Ascending aorta (tissue), 2 donors: ENCODE results near the gene TTLL6. TPM values are rescaled to one million over a fixed set of nuclear protein-coding genes. Genes with fewer than 3 reads are reported as not detected.
"Not testable (repeated sequence)": the region's sequence is repeated elsewhere in the genome, so short reads cannot be mapped to it uniquely, and the experiment has no call there.

Experiments
- DNase-seq, 2 donors: peaks; one replicate each; pipeline ENCODE4 v3.0.0-alpha.2; 2019; ENCODE audit warnings: low spot score in 2 of 2
- H3K27ac ChIP-seq, 2 donors: fragments of 200-600 bp; sonication (generic); one replicate each; pipeline ENCODE4 v1.5.1; 2016 to 2017; ENCODE audit warnings: mild to moderate bottlenecking in 1 of 2
- H3K27me3 ChIP-seq: fragments of 200-600 bp; sonication (generic); one replicate; pipeline ENCODE4 v1.5.1; 2017
- H3K36me3 ChIP-seq, 2 donors: fragments of 200-600 bp; sonication (generic); one replicate each; pipeline ENCODE4 v1.5.1; 2016
- H3K4me1 ChIP-seq, 2 donors: fragments of 200-600 bp; sonication (generic); one replicate each; pipeline ENCODE4 v1.5.1; 2016 to 2017; ENCODE audit warnings: mild to moderate bottlenecking in 1 of 2
- H3K4me3 ChIP-seq, 2 donors: fragments of 200-600 bp; sonication (generic); one replicate each; pipeline ENCODE4 v1.5.1; 2016 to 2017; ENCODE audit warnings: mild to moderate bottlenecking in 1 of 2
- H3K9me3 ChIP-seq, 2 donors: fragments of 200-600 bp; sonication (generic); one replicate each; pipeline ENCODE4 v1.5.1; 2016
- intact Hi-C: fragments of 100-400 bp; cut with DNase I; formaldehyde crosslinking; loops from one replicate; pipeline ENCODE4 v1.15.1; 2023
- total RNA-seq: library from RNA; depleted of rRNA; stranded (reverse); fragments of >200 nt; gene quantifications from one replicate; pipeline ENCODE4 v1.1.0, GENCODE V29; 2016
- TF ChIP-seq, protein P1 (sequence below), 3 experiments: fragments of 200-600 bp in 2 of 3; fragments of 450-650 bp in 1 of 3; sonication (generic) in 2 of 3; IDR thresholded peaks; one replicate each; pipeline ENCODE4 v1.5.1; 2016 to 2019; ENCODE audit warnings: antibody characterized with exemption in 3 of 3, mild to moderate bottlenecking in 1 of 3, moderate library complexity in 1 of 3

TTLL6 gene
- total RNA-seq, 1 donor from 2014 or later, result not detected

DNA sequence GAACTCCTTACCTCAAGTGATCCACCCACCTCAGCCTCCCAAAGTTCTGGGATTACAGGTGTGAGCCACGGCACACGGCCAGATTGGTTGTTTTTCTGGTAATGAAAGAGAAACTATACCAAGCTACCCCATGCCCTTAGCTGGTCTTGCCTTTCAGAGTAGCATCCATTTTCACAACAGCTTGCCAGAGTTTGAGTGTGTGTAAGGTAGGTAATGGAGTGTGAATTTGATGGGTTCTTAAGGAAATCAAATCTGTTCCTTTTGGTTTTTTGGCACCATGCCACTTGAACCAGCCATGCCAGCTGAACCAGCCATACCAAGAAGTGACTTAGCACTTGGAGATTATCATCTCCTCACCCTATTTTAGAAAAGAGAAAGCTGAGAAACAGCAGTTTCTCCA is 18.9 kb upstream of the TTLL6 start:
- H3K36me3 ChIP-seq, result no peaks in the 10 kb centered on the region
- intact Hi-C loops, result no loop called here
- DNase-seq, result no peak
- H3K27me3 ChIP-seq, result no peaks in the 10 kb centered on the region
- H3K4me1 ChIP-seq, result peaks cover 21 to 55% of the 10 kb centered on the region in 2 donors
- H3K27ac ChIP-seq, result peak overlapping the region in 1 of 2 donors; percentile 3
- TF ChIP-seq, protein P1, sequence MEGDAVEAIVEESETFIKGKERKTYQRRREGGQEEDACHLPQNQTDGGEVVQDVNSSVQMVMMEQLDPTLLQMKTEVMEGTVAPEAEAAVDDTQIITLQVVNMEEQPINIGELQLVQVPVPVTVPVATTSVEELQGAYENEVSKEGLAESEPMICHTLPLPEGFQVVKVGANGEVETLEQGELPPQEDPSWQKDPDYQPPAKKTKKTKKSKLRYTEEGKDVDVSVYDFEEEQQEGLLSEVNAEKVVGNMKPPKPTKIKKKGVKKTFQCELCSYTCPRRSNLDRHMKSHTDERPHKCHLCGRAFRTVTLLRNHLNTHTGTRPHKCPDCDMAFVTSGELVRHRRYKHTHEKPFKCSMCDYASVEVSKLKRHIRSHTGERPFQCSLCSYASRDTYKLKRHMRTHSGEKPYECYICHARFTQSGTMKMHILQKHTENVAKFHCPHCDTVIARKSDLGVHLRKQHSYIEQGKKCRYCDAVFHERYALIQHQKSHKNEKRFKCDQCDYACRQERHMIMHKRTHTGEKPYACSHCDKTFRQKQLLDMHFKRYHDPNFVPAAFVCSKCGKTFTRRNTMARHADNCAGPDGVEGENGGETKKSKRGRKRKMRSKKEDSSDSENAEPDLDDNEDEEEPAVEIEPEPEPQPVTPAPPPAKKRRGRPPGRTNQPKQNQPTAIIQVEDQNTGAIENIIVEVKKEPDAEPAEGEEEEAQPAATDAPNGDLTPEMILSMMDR (IDR thresholded peaks at IDR 0.05), result no peak
- no peaks in the 10 kb centered on the region for H3K9me3 ChIP-seq
- H3K4me3 ChIP-seq, result no peak overlapping the region

DNA sequence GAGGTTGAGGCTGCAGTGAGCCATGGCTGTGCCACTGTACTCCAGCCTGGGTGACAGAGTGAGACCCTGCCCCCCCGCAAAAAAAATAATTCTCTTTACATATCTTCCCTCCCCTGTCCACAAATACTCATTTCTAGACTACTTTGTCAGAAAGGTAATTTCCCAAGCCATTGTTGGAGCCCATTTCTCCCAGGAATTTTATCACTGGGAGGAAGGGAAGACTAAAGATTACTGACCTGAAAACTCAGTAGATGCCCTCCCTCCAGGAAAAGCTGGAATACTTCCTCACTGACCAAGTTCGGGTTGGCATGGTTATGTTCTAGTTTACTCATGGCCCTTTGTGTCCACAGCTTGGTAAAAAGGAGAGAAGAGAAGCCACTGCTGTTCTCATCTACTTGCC is 17.9 kb upstream of the TTLL6 start:
- TF ChIP-seq, protein P1 (IDR thresholded peaks at IDR 0.05), result no peak
- Histone ChIP-seq H3K27ac (no peak overlapping the region), H3K4me1 (peaks cover 11 to 49% of the 10 kb centered on the region in 2 donors), H3K27me3 (no peaks in the 10 kb centered on the region), H3K36me3 (no peaks in the 10 kb centered on the region), H3K4me3 (no peak overlapping the region), H3K9me3 (no peaks in the 10 kb centered on the region)
- intact Hi-C loops, result no loop called here
- DNase-seq, result no peak

DNA sequence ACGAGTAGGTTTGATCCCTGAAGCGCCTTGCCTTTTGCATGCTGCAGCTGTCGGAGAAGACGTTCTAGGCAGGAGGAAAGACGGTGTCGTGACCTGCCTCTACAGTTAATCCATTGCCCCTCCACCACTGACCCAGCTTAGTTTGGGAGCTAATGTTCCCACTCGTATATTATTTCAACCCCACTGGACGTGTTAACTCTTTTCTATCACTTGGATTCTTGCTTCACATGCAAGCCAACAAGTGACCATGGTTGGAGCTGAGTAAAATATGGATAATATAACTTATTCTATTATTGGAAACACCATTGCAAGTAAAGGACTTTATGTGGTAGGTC is 14.5 kb upstream of the TTLL6 start:
- no peak for DNase-seq
- peaks cover 9 to 27% of the 10 kb centered on the region in 2 donors for H3K4me1 ChIP-seq
- no peaks in the 10 kb centered on the region for H3K27me3 ChIP-seq
- H3K4me3 ChIP-seq, result peak overlapping the region; percentile 70 to 86
- H3K36me3 ChIP-seq, result no peaks in the 10 kb centered on the region
- TF ChIP-seq, protein P1 (IDR thresholded peaks at IDR 0.05), result no peak
- H3K9me3 ChIP-seq, result no peaks in the 10 kb centered on the region
- peak overlapping the region; percentile 88 to 94 for H3K27ac ChIP-seq
- intact Hi-C loops, result loop anchor here (2.0 kb wide), 1 partner anchor 61 kb away; the partner anchor contains the start of gene ATP5MC1

DNA sequence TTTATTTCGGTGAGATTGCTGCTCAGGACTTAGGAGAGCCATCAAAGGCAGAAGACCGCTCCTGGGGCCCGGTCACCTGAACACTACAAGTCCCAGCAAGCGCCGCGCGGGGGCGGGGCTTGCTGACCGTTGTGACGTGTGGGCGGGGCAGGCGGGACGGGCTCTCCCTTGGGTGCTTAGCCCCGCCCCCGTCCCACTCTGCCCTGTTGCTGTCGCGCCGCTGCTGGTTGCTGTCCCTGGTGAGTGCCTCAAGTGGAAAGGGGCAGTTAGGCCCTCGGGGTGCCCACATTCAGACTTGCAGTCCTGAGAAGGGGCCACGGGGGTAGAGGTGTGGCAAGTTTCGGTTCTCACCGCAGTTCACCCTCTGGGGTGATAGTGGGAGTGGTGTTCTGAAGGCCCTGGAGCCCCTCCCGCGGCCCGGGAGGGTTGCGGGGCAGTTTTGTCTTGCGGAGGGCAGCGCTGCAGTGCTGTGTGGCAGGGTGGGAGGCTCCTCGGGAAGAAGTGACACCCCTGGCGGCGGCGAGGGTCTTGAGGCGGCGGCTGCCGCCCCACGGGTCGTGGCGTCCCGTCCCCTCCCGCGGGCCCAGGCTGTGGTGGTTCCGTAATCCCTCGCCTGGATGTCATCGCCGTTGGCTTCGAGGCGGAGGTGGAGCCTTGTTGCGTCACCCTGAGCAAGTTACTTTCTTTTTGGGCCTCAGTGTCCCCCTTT is 14.0 kb upstream of the TTLL6 start, which contains the start of gene CALCOCO2:
TSS of gene CALCOCO2 (plus strand) at position 196 of the 709 bp plus-strand sequence. CDS start 10,673 bp downstream, outside the sequence.
- H3K27me3 ChIP-seq, result no peaks in the 10 kb centered on the region
- H3K27ac ChIP-seq, result peak within 1 kb of the TSS; percentile 88 to 94
- peak; percentile 81 to 98 for DNase-seq
- H3K36me3 ChIP-seq, result no peaks in the 10 kb centered on the region
- intact Hi-C loops, result loop anchor here (2.0 kb wide), 1 partner anchor 62 kb away; the partner anchor contains the start of gene ATP5MC1
- H3K9me3 ChIP-seq, result no peaks in the 10 kb centered on the region
- H3K4me1 ChIP-seq, result peaks cover 9 to 23% of the 10 kb centered on the region in 2 donors
- TF ChIP-seq, protein P1 (IDR thresholded peaks at IDR 0.05), result peak in 1 of 3 experiments; percentile 6
- H3K4me3 ChIP-seq, result peak within 1 kb of the TSS; percentile 70 to 86

DNA sequence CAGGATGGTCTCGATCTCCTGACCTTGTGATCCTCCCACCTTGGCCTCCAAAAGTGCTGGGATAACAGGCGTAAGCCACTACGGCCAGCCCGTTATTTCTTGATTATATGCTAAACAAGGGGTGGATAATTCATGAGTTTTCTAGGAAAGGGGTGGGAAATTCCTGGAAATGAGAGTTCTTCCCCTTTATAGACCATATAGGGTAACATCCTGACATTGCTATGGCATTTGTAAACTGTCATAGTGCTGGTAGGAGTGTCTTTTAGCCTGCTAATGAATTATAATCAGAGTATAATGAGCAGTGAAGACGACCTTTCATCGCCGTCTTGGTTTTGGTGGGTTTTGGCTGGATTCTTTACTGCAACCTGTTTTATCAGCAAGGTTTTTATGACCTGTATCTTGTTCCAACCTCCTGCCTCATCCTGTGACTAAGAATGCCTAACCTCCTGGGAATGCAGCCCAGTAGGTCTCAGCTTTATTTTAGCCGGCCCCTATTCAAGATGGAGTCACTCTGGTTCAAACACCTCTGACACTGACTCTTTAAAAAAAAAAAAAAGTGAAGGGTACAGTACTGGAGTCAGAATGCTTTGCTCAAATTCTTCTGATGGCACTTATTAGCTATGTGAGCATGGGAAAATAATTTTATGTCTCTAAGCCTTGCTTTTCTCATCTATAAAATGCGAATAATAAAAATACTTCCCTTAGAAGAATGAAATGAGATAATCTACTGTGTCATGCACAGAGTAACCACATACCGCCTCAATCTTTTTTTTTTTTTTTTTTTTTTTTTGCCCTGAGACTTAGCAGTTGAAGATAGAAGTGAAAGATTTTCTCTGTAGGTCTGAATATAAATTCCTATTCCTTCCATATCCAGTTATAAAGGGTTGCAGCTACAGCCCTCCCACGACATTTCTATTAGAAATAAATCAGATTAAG is 8.7 kb upstream of the TTLL6 start:
- no peaks in the 10 kb centered on the region for H3K36me3 ChIP-seq
- H3K4me3 ChIP-seq, result no peak overlapping the region
- H3K27ac ChIP-seq, result no peak overlapping the region
- no peaks in the 10 kb centered on the region for H3K9me3 ChIP-seq
- peaks cover 0 to 3% of the 10 kb centered on the region in 2 donors for H3K4me1 ChIP-seq
- H3K27me3 ChIP-seq, result no peaks in the 10 kb centered on the region
- intact Hi-C loops, result no loop called here
- DNase-seq, result no peak
- TF ChIP-seq, protein P1 (IDR thresholded peaks at IDR 0.05), result no peak

DNA sequence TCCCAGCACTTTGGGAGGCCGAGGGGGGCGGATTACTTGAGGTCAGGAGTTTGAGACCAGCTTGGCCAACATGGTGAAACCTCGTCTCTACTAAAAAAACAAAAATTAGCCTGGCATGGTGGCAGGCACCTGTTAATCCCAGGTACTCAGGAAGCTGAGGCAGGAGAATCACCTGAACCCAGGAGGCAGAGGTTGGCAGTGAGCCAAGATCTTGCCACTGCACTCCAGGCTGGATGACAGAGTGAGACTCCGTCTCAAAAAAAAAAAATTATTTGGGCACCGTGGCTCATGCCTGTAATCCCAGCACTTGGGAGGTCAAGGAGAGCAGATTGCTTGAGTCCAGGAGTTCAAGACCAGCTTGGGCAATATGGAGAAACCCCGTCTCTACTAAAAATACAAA is 3.9 kb upstream of the TTLL6 start:
- DNase-seq, H3K9me3 ChIP-seq, H3K27me3 ChIP-seq, H3K4me3 ChIP-seq, H3K36me3 ChIP-seq, intact Hi-C loops, H3K27ac ChIP-seq: not testable (repeated sequence)
- H3K4me1 ChIP-seq, result peaks cover 6 to 15% of the 10 kb centered on the region in 2 donors
